ENCODE data around the gene SEPHS2.
A peak's percentile ranks its signal among the peaks of the same experiment; 100 is the strongest.
"Not testable (repeated sequence)": the region's sequence is repeated elsewhere in the genome, so short reads cannot be mapped to it uniquely, and the experiment has no call there.

SEPHS2 gene

DNA sequence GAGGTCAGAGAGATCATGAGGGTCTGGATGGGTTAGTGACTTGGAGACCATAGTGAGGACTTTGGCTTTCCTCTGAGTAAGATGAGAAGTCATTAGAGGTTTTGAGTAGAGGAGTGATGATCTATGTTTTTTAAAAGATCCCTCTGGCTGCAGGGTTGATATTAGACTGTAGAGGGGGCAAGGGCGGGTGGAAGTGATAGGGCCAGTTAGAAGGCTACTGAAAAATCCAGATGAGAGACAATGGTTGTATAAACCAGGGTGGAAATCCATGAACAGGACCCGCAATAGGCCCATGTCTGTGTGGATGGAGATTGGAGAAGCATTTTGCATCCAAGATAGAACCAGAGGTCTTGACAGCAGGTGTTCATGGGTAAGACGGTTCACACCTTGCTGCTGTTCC lies 36.7 kb upstream of the SEPHS2 start:
- H3K27ac ChIP-seq (replicated peaks), result no peak overlapping the region
- no peak overlapping the region for H3K4me3 ChIP-seq (replicated peaks; ENCODE audit: insufficient read depth, low read length)
- no peaks in the 10 kb centered on the region for H3K27me3 ChIP-seq (ENCODE audit: insufficient read depth, poor library complexity, severe bottlenecking)
- no peak for TF ChIP-seq GABPA (IDR thresholded peaks at IDR 0.05; ENCODE audit: low read depth)
- TF ChIP-seq SPI1 (IDR thresholded peaks at IDR 0.05; ENCODE audit: borderline replicate concordance, low read depth), result no peak
- TF ChIP-seq, protein P1, sequence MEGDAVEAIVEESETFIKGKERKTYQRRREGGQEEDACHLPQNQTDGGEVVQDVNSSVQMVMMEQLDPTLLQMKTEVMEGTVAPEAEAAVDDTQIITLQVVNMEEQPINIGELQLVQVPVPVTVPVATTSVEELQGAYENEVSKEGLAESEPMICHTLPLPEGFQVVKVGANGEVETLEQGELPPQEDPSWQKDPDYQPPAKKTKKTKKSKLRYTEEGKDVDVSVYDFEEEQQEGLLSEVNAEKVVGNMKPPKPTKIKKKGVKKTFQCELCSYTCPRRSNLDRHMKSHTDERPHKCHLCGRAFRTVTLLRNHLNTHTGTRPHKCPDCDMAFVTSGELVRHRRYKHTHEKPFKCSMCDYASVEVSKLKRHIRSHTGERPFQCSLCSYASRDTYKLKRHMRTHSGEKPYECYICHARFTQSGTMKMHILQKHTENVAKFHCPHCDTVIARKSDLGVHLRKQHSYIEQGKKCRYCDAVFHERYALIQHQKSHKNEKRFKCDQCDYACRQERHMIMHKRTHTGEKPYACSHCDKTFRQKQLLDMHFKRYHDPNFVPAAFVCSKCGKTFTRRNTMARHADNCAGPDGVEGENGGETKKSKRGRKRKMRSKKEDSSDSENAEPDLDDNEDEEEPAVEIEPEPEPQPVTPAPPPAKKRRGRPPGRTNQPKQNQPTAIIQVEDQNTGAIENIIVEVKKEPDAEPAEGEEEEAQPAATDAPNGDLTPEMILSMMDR (IDR thresholded peaks at IDR 0.05; ENCODE audit: insufficient read depth, low read length), result no peak
- TF ChIP-seq, protein P2, sequence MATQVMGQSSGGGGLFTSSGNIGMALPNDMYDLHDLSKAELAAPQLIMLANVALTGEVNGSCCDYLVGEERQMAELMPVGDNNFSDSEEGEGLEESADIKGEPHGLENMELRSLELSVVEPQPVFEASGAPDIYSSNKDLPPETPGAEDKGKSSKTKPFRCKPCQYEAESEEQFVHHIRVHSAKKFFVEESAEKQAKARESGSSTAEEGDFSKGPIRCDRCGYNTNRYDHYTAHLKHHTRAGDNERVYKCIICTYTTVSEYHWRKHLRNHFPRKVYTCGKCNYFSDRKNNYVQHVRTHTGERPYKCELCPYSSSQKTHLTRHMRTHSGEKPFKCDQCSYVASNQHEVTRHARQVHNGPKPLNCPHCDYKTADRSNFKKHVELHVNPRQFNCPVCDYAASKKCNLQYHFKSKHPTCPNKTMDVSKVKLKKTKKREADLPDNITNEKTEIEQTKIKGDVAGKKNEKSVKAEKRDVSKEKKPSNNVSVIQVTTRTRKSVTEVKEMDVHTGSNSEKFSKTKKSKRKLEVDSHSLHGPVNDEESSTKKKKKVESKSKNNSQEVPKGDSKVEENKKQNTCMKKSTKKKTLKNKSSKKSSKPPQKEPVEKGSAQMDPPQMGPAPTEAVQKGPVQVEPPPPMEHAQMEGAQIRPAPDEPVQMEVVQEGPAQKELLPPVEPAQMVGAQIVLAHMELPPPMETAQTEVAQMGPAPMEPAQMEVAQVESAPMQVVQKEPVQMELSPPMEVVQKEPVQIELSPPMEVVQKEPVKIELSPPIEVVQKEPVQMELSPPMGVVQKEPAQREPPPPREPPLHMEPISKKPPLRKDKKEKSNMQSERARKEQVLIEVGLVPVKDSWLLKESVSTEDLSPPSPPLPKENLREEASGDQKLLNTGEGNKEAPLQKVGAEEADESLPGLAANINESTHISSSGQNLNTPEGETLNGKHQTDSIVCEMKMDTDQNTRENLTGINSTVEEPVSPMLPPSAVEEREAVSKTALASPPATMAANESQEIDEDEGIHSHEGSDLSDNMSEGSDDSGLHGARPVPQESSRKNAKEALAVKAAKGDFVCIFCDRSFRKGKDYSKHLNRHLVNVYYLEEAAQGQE (IDR thresholded peaks at IDR 0.05; ENCODE audit: insufficient replicate concordance, low read depth), result no peak
- no peak for TF ChIP-seq POLR2AphosphoS5 (IDR thresholded peaks at IDR 0.05; ENCODE audit: low read depth)
- no peak for DNase-seq (ENCODE audit: low read depth in 1 of 2, low spot score in 1 of 2)

DNA sequence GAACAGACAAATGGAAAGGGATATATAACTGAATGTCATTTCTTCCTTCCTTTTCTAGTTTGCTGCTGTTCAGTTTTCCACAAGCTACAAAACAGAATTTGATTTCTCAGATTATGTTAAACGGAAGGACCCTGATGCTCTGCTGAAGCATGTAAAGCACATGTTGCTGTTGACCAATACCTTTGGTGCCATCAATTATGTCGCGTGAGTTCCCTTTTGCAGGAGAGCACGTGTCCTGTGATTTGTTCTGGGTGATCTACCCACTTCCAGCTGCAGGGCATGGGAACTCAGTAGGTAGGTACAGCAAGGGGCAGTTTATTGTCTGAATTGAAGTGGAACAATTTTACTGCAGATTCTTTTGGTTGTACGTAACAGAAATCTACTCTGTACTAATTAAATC lies 35.7 kb upstream of the SEPHS2 start:
- no peak for DNase-seq (ENCODE audit: low read depth in 1 of 2, low spot score in 1 of 2)
- no peak overlapping the region for H3K4me3 ChIP-seq (replicated peaks; ENCODE audit: insufficient read depth, low read length)
- TF ChIP-seq, protein P2 (IDR thresholded peaks at IDR 0.05; ENCODE audit: insufficient replicate concordance, low read depth), result no peak
- TF ChIP-seq GABPA (IDR thresholded peaks at IDR 0.05; ENCODE audit: low read depth) (no peak), SPI1 (IDR thresholded peaks at IDR 0.05; ENCODE audit: borderline replicate concordance, low read depth) (no peak), POLR2AphosphoS5 (IDR thresholded peaks at IDR 0.05; ENCODE audit: low read depth) (no peak)
- TF ChIP-seq, protein P1 (IDR thresholded peaks at IDR 0.05; ENCODE audit: insufficient read depth, low read length), result no peak
- no peaks in the 10 kb centered on the region for H3K27me3 ChIP-seq (ENCODE audit: insufficient read depth, poor library complexity, severe bottlenecking)
- H3K27ac ChIP-seq (replicated peaks), result no peak overlapping the region

DNA sequence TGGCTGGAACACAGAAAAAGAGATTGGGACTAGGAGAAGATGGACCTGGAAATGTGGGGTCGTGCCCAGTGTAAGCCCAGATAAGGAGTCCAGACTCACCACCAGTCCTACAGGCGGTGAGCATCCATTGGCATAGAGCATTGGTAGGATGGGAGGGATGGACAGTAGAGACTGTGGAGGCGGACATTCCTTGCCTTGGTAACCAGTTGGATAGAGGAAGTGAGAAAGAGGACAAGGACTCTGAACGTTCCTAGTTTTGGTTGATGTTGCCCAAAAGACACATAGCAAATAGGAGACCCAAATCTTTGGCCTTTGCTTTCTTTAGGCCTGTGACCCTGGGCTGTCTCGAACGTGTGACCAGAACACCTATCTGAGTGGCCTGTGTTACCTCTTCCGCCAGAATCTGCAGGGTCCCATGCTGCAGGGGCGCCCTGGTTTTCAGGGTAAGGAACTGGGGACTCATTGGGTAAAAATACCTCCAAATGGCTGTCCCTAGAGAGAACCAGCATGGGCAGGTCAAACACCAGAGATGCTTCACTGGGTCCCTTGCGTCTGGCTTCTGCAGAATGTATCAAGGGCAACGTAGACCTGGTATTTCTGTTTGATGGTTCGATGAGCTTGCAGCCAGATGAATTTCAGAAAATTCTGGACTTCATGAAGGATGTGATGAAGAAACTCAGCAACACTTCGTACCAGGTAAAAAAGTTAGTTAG lies 33.2 kb upstream of the SEPHS2 start:
- no peak overlapping the region for H3K27ac ChIP-seq (replicated peaks)
- no peak for DNase-seq (ENCODE audit: low read depth in 1 of 2, low spot score in 1 of 2)

DNA sequence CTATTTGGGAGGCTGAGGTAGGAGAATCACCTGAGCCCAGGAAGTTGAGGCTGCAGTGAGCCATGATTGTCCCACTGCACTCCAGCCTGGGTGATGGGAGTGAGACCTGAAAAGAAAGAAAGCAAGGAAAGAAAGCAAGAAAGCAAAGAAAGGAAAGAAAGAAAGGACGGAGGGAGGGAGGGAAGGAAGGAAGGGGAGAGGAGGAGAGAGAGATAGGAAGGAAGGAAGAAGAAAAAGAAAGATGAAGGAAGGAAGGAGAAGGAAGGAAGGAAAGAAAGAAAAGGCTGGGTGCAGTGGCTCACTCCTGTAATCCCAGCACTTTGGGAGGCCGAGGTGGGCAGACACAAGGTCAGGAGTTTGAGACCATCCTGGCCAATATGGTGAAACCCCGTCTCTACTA lies 32.1 kb upstream of the SEPHS2 start:
- DNase-seq (ENCODE audit: low read depth in 1 of 2, low spot score in 1 of 2); H3K27ac ChIP-seq (replicated peaks); H3K4me3 ChIP-seq (replicated peaks; ENCODE audit: insufficient read depth, low read length); H3K27me3 ChIP-seq (ENCODE audit: insufficient read depth, poor library complexity, severe bottlenecking): not testable (repeated sequence)

More for the DNA sequence above, 33.2 kb upstream of the SEPHS2 start:
- Histone ChIP-seq H3K27me3 (ENCODE audit: insufficient read depth, poor library complexity, severe bottlenecking) (no peaks in the 10 kb centered on the region), H3K4me3 (replicated peaks; ENCODE audit: insufficient read depth, low read length) (no peak overlapping the region)
- TF ChIP-seq POLR2AphosphoS5 (IDR thresholded peaks at IDR 0.05; ENCODE audit: low read depth), result 0 out of 2 replicates have a peak, but pooled peaks have one; percentile 20
- TF ChIP-seq, protein P2 (IDR thresholded peaks at IDR 0.05; ENCODE audit: insufficient replicate concordance, low read depth), result no peak

Measured in HL-60 (cell line).